Tibial nerve (tissue), 4 donors: ENCODE results near the gene GABRB1.

Experiments used
- EP300 ChIP-seq, 2 donors: sonication (generic); formaldehyde crosslinking; IDR thresholded peaks; one replicate each; pipeline ENCODE4 v1.6.1; 2017; ENCODE audit warnings: antibody characterized with exemption in 2 of 2, mild to moderate bottlenecking in 1 of 2
- POLR2A ChIP-seq, 2 donors: fragments of 450-650 bp; IDR thresholded peaks; one replicate each; pipeline ENCODE4 v1.6.1; 2017; ENCODE audit warnings: antibody characterized with exemption in 2 of 2, mild to moderate bottlenecking in 2 of 2, moderate library complexity in 2 of 2
- TF ChIP-seq, protein P1 (sequence below), 5 experiments: fragments of 200-600 bp in 3 of 5; fragments of 450-650 bp in 2 of 5; sonication (generic) in 3 of 5; IDR thresholded peaks; one replicate each; pipeline ENCODE4 v1.5.1; 2016 to 2019; ENCODE audit warnings: antibody characterized with exemption in 5 of 5, mild to moderate bottlenecking in 3 of 5, moderate library complexity in 2 of 5

DNA sequence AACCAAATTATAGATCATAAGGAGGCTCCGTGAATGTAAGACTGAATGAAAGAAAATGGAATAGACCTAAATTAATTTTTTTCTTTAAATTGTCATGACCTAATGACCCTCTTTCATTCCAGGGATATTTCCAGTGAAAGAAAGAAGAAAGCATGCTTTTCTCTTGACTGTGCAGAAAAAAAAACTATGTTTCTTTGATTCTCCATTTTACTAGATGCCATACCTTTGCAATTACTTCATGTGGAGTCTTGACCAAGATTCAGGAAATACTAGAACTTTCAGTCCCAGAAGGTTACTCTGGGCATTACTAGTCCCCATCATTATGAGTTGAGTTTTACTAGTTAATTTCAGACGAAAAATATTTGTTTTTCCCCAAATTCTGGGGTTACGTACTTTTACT, 438.6 kb downstream of the GABRB1 start:
- TF ChIP-seq, protein P1, sequence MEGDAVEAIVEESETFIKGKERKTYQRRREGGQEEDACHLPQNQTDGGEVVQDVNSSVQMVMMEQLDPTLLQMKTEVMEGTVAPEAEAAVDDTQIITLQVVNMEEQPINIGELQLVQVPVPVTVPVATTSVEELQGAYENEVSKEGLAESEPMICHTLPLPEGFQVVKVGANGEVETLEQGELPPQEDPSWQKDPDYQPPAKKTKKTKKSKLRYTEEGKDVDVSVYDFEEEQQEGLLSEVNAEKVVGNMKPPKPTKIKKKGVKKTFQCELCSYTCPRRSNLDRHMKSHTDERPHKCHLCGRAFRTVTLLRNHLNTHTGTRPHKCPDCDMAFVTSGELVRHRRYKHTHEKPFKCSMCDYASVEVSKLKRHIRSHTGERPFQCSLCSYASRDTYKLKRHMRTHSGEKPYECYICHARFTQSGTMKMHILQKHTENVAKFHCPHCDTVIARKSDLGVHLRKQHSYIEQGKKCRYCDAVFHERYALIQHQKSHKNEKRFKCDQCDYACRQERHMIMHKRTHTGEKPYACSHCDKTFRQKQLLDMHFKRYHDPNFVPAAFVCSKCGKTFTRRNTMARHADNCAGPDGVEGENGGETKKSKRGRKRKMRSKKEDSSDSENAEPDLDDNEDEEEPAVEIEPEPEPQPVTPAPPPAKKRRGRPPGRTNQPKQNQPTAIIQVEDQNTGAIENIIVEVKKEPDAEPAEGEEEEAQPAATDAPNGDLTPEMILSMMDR (IDR thresholded peaks at IDR 0.05), result no peak
- TF ChIP-seq EP300 (IDR thresholded peaks at IDR 0.05) (no peak), POLR2A (IDR thresholded peaks at IDR 0.05) (no peak)
